Adipocyte (in vitro differentiated cells): ENCODE results near the gene EEFSEC.

Experiments used
- DNase-seq: peaks from one replicate; pipeline ENCODE4 v3.0.0-alpha.2; 2015; ENCODE audit warnings: low read depth
- H3K27me3 ChIP-seq: replicated peaks from 2 replicates; pipeline ENCODE4 v1.7.0; 2013; ENCODE audit warnings: mild to moderate bottlenecking, low read length, moderate library complexity; ENCODE audit not compliant: control insufficient read depth, insufficient read depth
- H3K36me3 ChIP-seq: 2 replicates; pipeline ENCODE4 v1.7.0; 2013; ENCODE audit warnings: low read length, mild to moderate bottlenecking, moderate library complexity; ENCODE audit not compliant: control insufficient read depth, insufficient read depth, severe bottlenecking
- H3K4me1 ChIP-seq: 2 replicates; pipeline ENCODE4 v1.7.0; 2013; ENCODE audit warnings: mild to moderate bottlenecking, low read length, moderate library complexity; ENCODE audit not compliant: control insufficient read depth, insufficient read depth
- H3K4me3 ChIP-seq: 2 replicates; pipeline ENCODE4 v1.7.0; 2013; ENCODE audit warnings: mild to moderate bottlenecking, low read length, moderate library complexity
- H3K9ac ChIP-seq: 2 replicates; pipeline ENCODE4 v1.7.0; 2013; ENCODE audit warnings: mild to moderate bottlenecking, low read length, moderate library complexity
- H3K9me3 ChIP-seq: 2 replicates; pipeline ENCODE4 v1.7.0; 2013; ENCODE audit warnings: mild to moderate bottlenecking, low read length, moderate library complexity; ENCODE audit not compliant: control insufficient read depth

Gene EEFSEC

GRCh38 chr3:128238184-128238489 is 84.9 kb downstream of the EEFSEC start:
- Histone ChIP-seq H3K4me3 (no peak overlapping the region), H3K27me3 (no peaks in the 10 kb centered on the region), H3K9me3 (no peaks in the 10 kb centered on the region), H3K36me3 (no peaks in the 10 kb centered on the region), H3K9ac (no peak overlapping the region), H3K4me1 (peaks cover 17% of the 10 kb centered on the region)
- DNase-seq = peak; percentile 10

- no peak overlapping the region for H3K4me3 ChIP-seq
- no peaks in the 10 kb centered on the region for H3K27me3 ChIP-seq
- H3K9ac ChIP-seq = no peak overlapping the region
- peaks cover 17% of the 10 kb centered on the region for H3K4me1 ChIP-seq
- H3K9me3 ChIP-seq = no peaks in the 10 kb centered on the region
- DNase-seq = no peak
- no peaks in the 10 kb centered on the region for H3K36me3 ChIP-seq
Observed at GRCh38 chr3:128239304-128239703, 86.0 kb downstream of the EEFSEC start.

GRCh38 chr3:128240232-128240631 is 87.0 kb downstream of the EEFSEC start:
- no peaks in the 10 kb centered on the region for H3K36me3 ChIP-seq
- H3K4me3 ChIP-seq = no peak overlapping the region
- no peaks in the 10 kb centered on the region for H3K9me3 ChIP-seq
- peaks cover 17% of the 10 kb centered on the region for H3K4me1 ChIP-seq
- H3K9ac ChIP-seq = no peak overlapping the region
- H3K27me3 ChIP-seq = no peaks in the 10 kb centered on the region
- DNase-seq = no peak

GRCh38 chr3:128241741-128242140 is 88.5 kb downstream of the EEFSEC start:
- DNase-seq = no peak
- no peaks in the 10 kb centered on the region for H3K27me3 ChIP-seq
- no peaks in the 10 kb centered on the region for H3K9me3 ChIP-seq
- H3K9ac ChIP-seq = no peak overlapping the region
- no peaks in the 10 kb centered on the region for H3K36me3 ChIP-seq
- H3K4me3 ChIP-seq = no peak overlapping the region
- H3K4me1 ChIP-seq = peaks cover 17% of the 10 kb centered on the region

DNA sequence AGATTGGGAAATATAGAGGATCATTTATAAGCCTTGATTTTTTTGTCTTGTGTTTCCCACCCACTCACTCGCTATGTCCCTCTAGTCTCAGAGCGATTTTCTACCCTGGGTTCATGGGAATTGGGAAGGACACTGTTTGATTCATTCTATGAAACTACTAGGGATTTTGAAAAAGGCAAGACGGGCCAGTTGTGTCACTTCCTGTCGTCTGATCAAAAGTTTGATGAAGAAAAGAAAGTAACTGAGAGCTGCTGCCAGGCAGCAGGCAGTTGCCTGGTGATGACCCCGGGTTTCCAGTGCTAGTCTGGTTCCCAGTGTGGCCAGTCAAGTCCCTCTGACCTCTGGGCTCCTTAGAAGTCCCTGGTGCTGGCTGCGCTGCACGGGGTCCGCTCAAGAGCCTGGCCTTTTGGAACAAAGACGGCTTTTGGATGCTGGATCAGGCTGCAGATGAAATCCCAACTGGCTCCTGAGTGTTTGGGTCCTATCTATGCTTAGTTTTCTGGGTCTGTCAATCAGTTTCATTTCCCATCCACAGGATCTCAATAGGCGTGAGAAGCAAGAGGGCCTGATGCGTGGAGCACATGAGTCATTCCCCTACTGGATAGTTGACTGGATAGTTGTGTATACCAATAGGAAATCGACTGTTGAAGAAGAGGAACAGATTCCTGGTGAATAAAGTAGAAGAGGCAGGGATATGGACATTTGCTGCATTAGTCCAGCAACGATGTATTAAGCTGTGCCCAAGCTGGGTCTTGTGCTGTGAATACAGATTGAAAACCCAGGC is 89.7 kb downstream of the EEFSEC start:
- DNase-seq = no peak
- Histone ChIP-seq H3K9me3 (no peaks in the 10 kb centered on the region), H3K4me3 (no peak overlapping the region), H3K36me3 (no peaks in the 10 kb centered on the region), H3K27me3 (no peaks in the 10 kb centered on the region), H3K4me1 (peaks cover 10% of the 10 kb centered on the region), H3K9ac (no peak overlapping the region)

DNA sequence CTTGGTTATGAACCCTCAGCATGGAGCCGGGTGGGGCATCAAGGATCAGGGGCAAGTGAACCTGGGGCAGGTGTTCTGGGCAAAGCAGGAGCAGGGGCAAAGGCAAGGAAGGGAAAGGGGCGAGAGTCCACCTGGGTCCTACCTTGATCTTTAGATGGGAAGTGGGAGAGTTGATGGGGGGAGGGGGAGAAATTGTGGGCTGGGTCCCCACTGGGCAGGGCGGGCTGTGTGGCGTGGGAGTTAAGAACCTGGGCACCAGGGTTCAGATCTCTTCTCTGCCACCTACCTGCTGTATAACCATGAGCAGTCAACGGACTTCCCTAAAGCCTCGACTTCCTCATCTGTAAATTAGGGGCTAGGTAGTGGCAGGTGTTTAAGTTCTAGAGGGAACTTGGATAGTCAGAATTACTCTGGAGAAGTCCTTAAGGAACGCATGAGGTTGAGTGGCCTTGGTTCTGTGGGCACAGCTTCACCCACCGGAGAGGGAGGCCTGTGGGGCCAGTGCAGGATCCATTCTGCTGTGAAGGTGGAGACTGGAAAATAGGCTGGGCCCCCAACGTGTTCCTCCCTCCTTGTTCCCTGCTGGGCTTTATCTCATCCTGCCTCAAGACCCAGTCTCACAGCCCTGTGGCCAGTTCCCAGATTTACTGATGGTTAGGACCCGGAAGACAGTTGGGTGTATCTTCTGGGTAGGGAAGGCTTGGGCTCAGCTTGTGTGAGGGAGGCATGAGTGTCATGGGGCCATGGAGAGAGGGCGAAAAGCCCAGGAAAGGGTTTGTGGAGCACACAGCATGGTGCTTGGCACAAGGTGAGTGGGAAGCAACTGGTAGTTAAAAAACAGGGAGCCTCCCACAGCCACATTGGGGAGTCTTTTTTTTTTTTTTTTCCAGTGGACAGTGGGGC is 90.6 kb downstream of the EEFSEC start:
- no peak overlapping the region for H3K4me3 ChIP-seq
- peaks cover 1% of the 10 kb centered on the region for H3K4me1 ChIP-seq
- no peaks in the 10 kb centered on the region for H3K27me3 ChIP-seq
- H3K9ac ChIP-seq = no peak overlapping the region
- no peaks in the 10 kb centered on the region for H3K36me3 ChIP-seq
- no peaks in the 10 kb centered on the region for H3K9me3 ChIP-seq
- DNase-seq = no peak

DNA sequence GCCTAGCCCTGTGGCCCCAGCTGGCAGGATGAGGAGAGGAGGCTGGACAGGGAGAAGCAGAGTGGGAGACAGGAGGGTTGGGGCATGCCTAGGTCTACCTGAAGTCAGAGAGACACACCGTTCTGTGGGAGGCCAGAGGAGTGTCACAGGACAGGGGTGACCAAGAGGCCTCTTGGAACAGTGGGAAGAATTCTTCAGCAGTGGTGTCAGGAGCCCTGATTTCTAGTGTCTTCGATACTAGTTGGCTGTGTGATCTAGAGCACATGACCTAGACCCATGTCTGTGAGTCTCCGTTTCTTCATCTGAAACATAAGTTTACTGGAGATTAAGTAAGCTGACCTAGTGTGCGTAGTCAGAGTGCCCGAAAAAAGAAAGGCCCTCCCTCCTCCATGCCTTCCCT is 92.2 kb downstream of the EEFSEC start:
- no peak for DNase-seq
- H3K9ac ChIP-seq = no peak overlapping the region
- no peaks in the 10 kb centered on the region for H3K4me1 ChIP-seq
- H3K9me3 ChIP-seq = no peaks in the 10 kb centered on the region
- H3K4me3 ChIP-seq = no peak overlapping the region
- H3K27me3 ChIP-seq = no peaks in the 10 kb centered on the region
- H3K36me3 ChIP-seq = no peaks in the 10 kb centered on the region

GRCh38 chr3:128247666-128248409 is 94.6 kb downstream of the EEFSEC start:
- H3K9me3 ChIP-seq = no peaks in the 10 kb centered on the region
- H3K4me3 ChIP-seq = no peak overlapping the region
- no peaks in the 10 kb centered on the region for H3K27me3 ChIP-seq
- H3K9ac ChIP-seq = no peak overlapping the region
- DNase-seq = no peak
- no peaks in the 10 kb centered on the region for H3K36me3 ChIP-seq
- no peaks in the 10 kb centered on the region for H3K4me1 ChIP-seq

DNA sequence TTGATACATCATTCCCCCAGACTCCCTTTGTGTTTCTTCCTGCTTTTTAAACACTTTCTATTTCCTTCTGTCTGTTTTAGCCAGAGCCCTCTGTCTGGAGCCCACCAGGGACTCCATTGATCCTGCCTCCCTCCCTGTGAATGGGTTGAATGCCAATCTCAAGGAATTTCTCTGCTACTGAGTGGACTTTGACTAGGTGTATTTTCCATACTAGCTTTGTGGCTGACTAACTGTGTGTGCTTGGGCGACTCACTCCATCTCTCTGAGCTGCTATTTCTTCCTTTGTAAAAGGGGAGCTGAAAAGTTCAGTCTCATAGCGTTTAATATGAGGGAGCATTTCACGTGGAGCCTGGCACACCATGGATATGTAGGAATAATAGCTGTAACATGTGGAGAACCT is 98.8 kb downstream of the EEFSEC start:
- no peak for DNase-seq

DNA sequence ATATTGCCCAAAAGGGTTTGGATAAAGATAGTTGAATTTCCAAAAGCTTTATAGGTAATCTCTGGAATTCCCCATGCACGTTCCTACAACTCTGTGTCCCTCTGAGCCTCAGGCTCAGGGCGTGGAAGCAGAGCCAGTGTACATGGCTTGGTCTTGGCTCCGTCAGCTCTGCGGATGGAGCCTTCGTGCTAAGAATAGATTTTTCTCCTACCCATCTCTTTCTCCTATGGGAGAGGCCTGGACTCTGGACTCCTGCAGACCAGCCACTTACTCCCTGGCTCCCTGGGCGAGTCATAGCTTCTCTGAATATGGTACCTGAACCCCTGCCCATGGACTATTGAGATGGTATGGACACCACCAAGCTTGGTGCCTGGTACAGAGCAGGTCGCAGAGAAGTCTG is 99.9 kb downstream of the EEFSEC start:
- no peak overlapping the region for H3K9ac ChIP-seq
- H3K27me3 ChIP-seq = no peaks in the 10 kb centered on the region
- no peaks in the 10 kb centered on the region for H3K36me3 ChIP-seq
- H3K4me3 ChIP-seq = no peak overlapping the region
- no peaks in the 10 kb centered on the region for H3K9me3 ChIP-seq
- no peak for DNase-seq
- peaks cover 8% of the 10 kb centered on the region for H3K4me1 ChIP-seq

More for the DNA sequence above, 98.8 kb downstream of the EEFSEC start:
- Histone ChIP-seq H3K9ac (no peak overlapping the region), H3K36me3 (no peaks in the 10 kb centered on the region), H3K4me1 (peaks cover 2% of the 10 kb centered on the region), H3K27me3 (no peaks in the 10 kb centered on the region), H3K9me3 (no peaks in the 10 kb centered on the region), H3K4me3 (no peak overlapping the region)

GRCh38 chr3:128254066-128254590 is 100.8 kb downstream of the EEFSEC start:
- H3K4me1 ChIP-seq = peaks cover 8% of the 10 kb centered on the region
- H3K4me3 ChIP-seq = no peak overlapping the region
- no peaks in the 10 kb centered on the region for H3K9me3 ChIP-seq
- no peak for DNase-seq
- no peaks in the 10 kb centered on the region for H3K27me3 ChIP-seq
- H3K9ac ChIP-seq = no peak overlapping the region
- H3K36me3 ChIP-seq = no peaks in the 10 kb centered on the region
